IMR-90 (cell line): ENCODE results near the gene FDPS.

ENCODE experiments used
- NFE2L2 ChIP-seq: fragments of 150-350 bp; IDR thresholded peaks from 2 replicates; pipeline ENCODE4 v1.6.1; 2016; ENCODE audit warnings: low read depth, mild to moderate bottlenecking, low read length
- POLR2A ChIP-seq: IDR thresholded peaks from 2 replicates; pipeline ENCODE4 v1.6.1; 2012; ENCODE audit warnings: mild to moderate bottlenecking, low read depth, low read length
- TF ChIP-seq, protein P1 (sequence below): conservative IDR thresholded peaks from 2 replicates; pipeline ENCODE4 v1.5.1; 2012; ENCODE audit warnings: mild to moderate bottlenecking, low read depth, low read length, improper control_type of control experiment

DNA sequence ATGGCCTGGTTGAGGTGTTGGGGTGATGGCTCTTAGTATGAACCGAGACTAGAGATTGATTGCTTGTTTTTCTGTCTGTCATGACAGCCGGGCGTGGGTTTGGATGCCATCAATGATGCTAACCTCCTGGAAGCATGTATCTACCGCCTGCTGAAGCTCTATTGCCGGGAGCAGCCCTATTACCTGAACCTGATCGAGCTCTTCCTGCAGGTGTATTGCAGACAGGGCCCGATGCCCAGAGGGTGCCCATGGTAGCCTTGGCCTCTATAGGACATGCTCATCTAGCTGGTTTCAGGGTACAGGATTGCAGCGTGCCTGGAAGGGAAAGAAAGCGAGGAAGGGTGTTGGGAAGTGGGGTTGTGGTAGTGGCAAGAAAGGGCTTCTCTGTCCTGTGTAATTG, 9.4 kb downstream of the FDPS start:
- TF ChIP-seq, protein P1, sequence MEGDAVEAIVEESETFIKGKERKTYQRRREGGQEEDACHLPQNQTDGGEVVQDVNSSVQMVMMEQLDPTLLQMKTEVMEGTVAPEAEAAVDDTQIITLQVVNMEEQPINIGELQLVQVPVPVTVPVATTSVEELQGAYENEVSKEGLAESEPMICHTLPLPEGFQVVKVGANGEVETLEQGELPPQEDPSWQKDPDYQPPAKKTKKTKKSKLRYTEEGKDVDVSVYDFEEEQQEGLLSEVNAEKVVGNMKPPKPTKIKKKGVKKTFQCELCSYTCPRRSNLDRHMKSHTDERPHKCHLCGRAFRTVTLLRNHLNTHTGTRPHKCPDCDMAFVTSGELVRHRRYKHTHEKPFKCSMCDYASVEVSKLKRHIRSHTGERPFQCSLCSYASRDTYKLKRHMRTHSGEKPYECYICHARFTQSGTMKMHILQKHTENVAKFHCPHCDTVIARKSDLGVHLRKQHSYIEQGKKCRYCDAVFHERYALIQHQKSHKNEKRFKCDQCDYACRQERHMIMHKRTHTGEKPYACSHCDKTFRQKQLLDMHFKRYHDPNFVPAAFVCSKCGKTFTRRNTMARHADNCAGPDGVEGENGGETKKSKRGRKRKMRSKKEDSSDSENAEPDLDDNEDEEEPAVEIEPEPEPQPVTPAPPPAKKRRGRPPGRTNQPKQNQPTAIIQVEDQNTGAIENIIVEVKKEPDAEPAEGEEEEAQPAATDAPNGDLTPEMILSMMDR: no peak
- TF ChIP-seq POLR2A: no peak
- no peak for TF ChIP-seq NFE2L2
